SH-SY5Y (cell line): Measurements from ENCODE around the gene IL17C.

ENCODE experiments used
- GATA2 ChIP-seq: IDR thresholded peaks from 2 replicates; pipeline ENCODE4 v1.6.1; 2011; ENCODE audit warnings: mild to moderate bottlenecking, low read depth, low read length
- GATA3 ChIP-seq: IDR thresholded peaks from 2 replicates; pipeline ENCODE4 v1.6.1; 2011; ENCODE audit warnings: low read depth, mild to moderate bottlenecking, low read length, moderate library complexity

DNA sequence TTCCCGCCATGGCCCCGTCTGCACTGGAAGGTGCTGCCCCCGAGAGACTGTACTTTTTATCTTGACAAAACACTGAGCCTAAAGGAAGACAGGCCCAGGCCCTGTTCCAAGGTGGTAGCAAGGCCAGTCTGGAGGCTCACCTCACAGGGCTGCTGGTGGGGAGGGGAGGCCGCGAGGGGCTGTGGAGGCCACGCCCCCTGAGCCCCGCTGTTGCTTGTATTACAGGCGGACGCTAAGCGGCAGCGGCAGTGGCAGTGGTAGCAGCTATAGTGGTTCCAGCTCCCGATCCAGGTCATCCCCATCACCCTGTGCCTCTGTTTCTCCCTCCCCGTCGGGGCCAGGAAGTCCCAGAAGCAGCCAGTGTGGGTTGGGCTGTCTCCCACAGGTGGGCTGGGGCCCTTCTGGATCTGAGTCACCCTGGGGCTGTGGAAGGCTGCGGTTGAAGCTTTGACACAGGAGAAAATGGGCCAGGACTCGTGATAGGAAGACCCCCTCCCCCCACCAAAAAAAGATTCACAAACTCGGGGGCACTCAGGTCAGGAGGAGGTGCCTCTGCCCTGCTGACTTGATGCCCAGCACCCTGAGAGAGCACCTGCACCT is 13.3 kb upstream of the IL17C start:
- TF ChIP-seq GATA2 (no peak), GATA3 (no peak)
